ENCODE data around the gene DIAPH3. TPM values are rescaled to one million over a fixed set of nuclear protein-coding genes. Genes with fewer than 3 reads are reported as not detected.

DIAPH3 gene
- total and polyA plus RNA-seq, 10 donors, result 0.07 to 4.1 (median 1.4) TPM

GRCh38 chr13:59665184-59665583 lies 498.5 kb downstream of the DIAPH3 start:
- intact Hi-C loops (cut with DNase I; ENCODE audit: low total_unique reads), result no loop called here
- H3K27ac ChIP-seq, result peak overlapping the region in 6 of 8 donors; percentile 51 to 79 (median 66)
- H3K27me3 ChIP-seq (replicated peaks in 1 of 7), result no peaks in the 10 kb centered on the region
- TF ChIP-seq CTCF (IDR thresholded peaks at IDR 0.05 in 8 of 11, conservative IDR thresholded peaks at IDR 0.05 in 3 of 11) (no peak), POLR2A (IDR thresholded peaks at IDR 0.05) (no peak), POLR2AphosphoS5 (IDR thresholded peaks at IDR 0.05) (no peak)
- no peaks in the 10 kb centered on the region for H3K9me3 ChIP-seq
- H3K4me1 ChIP-seq, result peaks cover 0 to 8% (median 0%) of the 10 kb centered on the region in 6 donors
- WGBS, 5 donors, result 75 to 90% (median 83%) methylated on average over 1 of the region's 1 CpG
- no peak for DNase-seq
- no peaks in the 10 kb centered on the region for H3K36me3 ChIP-seq
- peak overlapping the region in 1 of 8 donors; percentile 43 for H3K4me3 ChIP-seq

- Histone ChIP-seq H3K27ac (peak overlapping the region in 6 of 8 donors; percentile 51 to 79 (median 66)), H3K9me3 (no peaks in the 10 kb centered on the region), H3K4me1 (peaks cover 0 to 8% (median 0%) of the 10 kb centered on the region in 6 donors), H3K4me3 (peak overlapping the region in 2 of 8 donors; percentile 12 to 43), H3K27me3 (replicated peaks in 1 of 7) (no peaks in the 10 kb centered on the region), H3K36me3 (no peaks in the 10 kb centered on the region)
- WGBS, 5 donors, result 51 to 66% (median 60%) methylated on average over 8 of the region's 8 CpGs
- DNase-seq, result no peak
- TF ChIP-seq POLR2AphosphoS5 (IDR thresholded peaks at IDR 0.05) (no peak), POLR2A (IDR thresholded peaks at IDR 0.05) (no peak), CTCF (IDR thresholded peaks at IDR 0.05 in 8 of 11, conservative IDR thresholded peaks at IDR 0.05 in 3 of 11) (no peak)
- intact Hi-C loops (cut with DNase I; ENCODE audit: low total_unique reads), result no loop called here
Measured at GRCh38 chr13:59664586-59664985, 499.1 kb downstream of the DIAPH3 start.

- TF ChIP-seq POLR2A (IDR thresholded peaks at IDR 0.05) (no peak), CTCF (IDR thresholded peaks at IDR 0.05 in 8 of 11, conservative IDR thresholded peaks at IDR 0.05 in 3 of 11) (no peak), POLR2AphosphoS5 (IDR thresholded peaks at IDR 0.05) (no peak)
- DNase-seq, result no peak
- Histone ChIP-seq H3K36me3 (no peaks in the 10 kb centered on the region), H3K4me3 (peak overlapping the region in 1 of 8 donors; percentile 43), H3K27ac (peak overlapping the region in 2 of 8 donors; percentile 68 to 79), H3K27me3 (replicated peaks in 1 of 7) (no peaks in the 10 kb centered on the region), H3K4me1 (peaks cover 0 to 8% (median 0%) of the 10 kb centered on the region in 6 donors), H3K9me3 (no peaks in the 10 kb centered on the region)
- intact Hi-C loops (cut with DNase I; ENCODE audit: low total_unique reads), result no loop called here
- WGBS, 5 donors, result 92 to 100% (median 94%) methylated on average over 7 of the region's 7 CpGs
Measured at GRCh38 chr13:59663707-59664106, 500.0 kb downstream of the DIAPH3 start.

GRCh38 chr13:59660582-59660981 lies 503.1 kb downstream of the DIAPH3 start:
- Histone ChIP-seq H3K27ac (no peak overlapping the region), H3K27me3 (replicated peaks in 1 of 7) (no peaks in the 10 kb centered on the region), H3K36me3 (no peaks in the 10 kb centered on the region), H3K4me3 (no peak overlapping the region), H3K9me3 (no peaks in the 10 kb centered on the region), H3K4me1 (peaks cover 0 to under 1% (median 0%) of the 10 kb centered on the region in 6 donors)
- intact Hi-C loops (cut with DNase I; ENCODE audit: low total_unique reads), result no loop called here
- WGBS, 5 donors, result 84 to 91% (median 89%) methylated on average over 5 of the region's 5 CpGs
- DNase-seq, result no peak
- TF ChIP-seq CTCF (IDR thresholded peaks at IDR 0.05 in 8 of 11, conservative IDR thresholded peaks at IDR 0.05 in 3 of 11), result no peak
- TF ChIP-seq POLR2A (IDR thresholded peaks at IDR 0.05), result no peak
- no peak for TF ChIP-seq POLR2AphosphoS5 (IDR thresholded peaks at IDR 0.05)

Measured in spleen (tissue), 11 donors.